HG03097 (cell line): ENCODE measurements around the gene ZKSCAN2.

Experiments
- ATAC-seq: cut with Tn5 transposase; IDR thresholded peaks from one replicate; pipeline ENCODE4 v1.9.1; 2021; ENCODE audit not compliant: unreplicated experiment, low FRiP score

Gene ZKSCAN2

DNA sequence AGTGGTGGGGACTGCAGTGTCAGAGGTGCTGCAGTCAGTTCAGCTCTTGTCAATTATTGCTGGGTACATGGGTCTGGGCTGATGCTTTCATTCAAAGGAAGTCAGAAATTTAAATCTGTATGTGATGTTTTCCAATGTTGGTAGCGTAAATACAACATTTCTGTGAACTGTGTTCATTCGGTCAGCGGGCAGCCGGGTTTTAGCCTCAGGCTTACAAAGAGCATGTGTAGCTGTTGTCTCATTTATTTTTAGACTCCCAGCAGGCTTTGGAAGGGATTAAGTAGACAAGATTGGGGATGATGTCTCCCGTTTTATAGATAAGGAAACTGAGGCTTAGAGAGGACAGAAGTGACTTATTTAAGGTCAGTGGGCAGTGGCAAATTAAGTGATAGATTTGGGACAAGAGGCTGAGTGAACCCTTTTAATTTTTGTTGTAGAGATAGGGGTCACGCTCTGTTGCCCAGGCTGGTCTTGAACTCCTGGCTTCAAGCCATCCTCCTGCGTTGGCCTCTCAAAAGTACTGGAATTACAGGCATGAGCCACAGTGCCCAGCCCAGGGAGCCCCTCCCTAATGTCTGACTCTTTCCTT lies 32.8 kb downstream of the ZKSCAN2 start:
- no peak for ATAC-seq

DNA sequence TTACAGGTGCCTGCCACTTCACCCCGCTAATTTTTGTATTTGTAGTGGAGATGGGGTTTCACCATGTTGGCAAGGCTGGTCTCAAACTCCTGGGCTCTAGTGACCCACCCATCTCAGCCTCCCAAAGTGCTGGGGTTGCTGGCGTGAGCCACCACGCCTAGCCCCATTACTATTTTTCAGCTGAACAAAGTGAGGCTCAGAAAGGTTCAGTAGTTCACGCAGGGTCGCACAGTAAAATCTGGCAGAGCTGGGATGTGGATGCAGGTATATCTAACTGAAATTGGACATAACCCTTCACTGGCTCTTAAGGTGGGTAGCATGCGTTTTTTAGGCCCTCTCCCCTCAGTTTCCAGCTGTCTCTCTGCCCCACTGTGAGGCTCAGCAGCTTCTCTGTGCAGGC lies 33.7 kb downstream of the ZKSCAN2 start:
- ATAC-seq, result no peak

DNA sequence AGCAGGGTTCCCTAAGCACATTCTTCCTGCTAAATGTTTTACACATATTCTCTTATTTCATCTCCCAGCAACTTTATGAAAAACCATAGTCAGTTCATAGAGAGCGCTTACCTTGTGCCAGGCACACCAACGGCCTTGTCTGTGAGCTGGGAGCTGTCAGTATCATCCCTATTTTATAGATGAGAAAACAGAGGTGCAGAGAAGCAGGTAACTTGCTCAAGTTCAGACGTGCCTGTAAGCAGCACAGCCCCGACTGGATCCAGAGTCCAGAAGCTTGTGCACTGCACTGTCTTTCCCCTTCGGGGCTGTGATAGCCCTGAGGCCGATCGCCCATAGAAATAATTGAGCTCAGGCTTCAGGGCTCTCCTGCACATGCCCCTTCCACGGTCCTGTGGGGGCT lies 34.7 kb downstream of the ZKSCAN2 start:
- ATAC-seq, result no peak

DNA sequence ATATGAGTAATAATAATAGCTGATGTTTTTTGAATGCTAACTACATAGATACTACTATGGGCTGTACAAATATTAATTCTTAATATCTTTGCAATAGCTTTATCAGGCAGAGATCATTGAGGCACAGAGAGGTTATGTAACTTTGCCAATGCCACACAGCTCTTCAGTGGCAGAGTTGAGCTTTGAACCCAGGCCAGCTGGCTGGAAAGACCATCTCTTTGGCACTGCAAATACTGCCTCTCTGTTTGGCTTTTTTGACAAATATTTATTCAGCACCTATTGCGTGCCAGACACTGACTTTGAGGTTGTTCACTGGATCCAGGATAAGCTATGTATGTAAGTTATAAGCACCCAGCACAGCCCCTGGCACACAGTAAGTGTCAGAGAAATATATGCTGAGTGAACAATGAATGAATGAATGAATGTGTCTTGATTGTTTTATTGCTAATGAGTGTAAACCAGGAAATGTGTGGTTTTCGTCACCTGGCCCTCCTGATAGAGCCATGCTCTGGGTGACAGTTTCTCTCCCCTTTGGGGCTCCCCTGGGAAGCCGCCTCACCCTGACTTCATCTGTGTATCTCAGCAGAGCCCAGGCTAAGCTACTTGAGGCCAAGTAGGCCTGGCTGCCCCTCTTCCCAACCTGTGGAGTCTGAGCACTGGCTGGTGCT lies 38.4 kb downstream of the ZKSCAN2 start:
- no peak for ATAC-seq

DNA sequence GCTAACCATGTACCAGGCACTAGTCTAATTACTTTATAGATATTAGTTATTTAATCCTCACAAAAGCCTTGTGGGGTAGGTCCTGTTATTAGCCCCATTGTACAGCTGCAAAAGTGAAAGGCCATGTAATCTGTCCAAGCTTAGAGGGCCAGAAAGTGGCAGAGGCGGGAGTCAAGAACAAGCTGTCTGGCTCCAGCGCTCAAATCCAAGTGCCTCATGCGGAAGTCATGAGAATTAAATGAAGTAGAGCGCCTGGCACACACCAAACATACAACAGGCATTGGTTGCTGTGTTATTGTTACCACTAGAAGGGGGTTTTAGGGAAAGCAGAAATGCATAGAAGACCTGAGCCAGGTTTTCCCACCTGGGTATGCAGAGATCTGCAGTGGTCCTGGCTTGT lies 39.7 kb downstream of the ZKSCAN2 start:
- ATAC-seq, result no peak

DNA sequence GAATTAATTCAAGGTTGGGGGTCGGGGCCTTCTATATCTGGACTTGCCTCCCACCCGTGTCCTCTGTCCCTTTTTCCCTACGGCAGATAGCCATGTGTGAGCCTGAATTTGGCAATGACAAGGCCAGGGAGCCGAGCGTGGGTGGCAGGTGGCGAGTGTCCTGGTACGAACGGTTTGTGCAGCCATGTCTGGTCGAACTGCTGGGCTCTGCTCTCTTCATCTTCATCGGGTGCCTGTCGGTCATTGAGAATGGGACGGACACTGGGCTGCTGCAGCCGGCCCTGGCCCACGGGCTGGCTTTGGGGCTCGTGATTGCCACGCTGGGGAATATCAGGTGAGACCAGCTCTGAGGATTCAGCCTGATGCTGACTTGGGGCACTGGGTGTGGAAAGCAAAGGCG lies 40.5 kb downstream of the ZKSCAN2 start:
- no peak for ATAC-seq

DNA sequence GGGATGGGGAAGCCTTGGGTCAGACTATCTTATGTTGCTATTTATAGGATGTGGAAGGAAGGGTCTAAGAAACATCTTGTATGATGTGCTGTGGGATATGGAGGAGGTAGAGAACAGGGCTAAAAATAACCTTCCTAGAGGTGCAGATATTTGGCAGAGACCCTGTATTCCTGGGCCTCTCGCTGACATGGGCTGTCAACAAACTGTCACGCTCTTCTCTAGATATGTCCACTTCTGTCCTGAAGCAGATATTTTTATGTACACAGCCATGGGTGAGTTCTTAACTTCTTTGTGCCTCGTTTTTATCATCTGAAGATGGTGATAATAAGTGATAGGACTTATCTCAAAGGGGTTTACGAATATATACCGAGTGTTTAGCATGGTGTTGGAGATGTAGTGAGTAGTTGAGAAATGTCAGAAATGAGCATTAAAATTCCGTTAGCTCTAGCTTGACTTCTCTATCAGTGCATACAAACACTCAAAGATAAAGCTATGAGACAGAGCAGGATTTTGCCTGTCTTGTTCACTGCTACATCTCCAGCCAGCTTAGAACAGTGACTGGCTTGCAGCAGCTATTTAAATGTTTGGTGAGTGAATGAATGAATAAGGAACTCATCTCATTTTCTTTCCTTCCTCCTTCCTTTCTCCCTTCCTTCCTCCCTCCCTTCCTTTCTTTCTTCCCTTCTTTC lies 43.8 kb downstream of the ZKSCAN2 start:
- ATAC-seq, result no peak

DNA sequence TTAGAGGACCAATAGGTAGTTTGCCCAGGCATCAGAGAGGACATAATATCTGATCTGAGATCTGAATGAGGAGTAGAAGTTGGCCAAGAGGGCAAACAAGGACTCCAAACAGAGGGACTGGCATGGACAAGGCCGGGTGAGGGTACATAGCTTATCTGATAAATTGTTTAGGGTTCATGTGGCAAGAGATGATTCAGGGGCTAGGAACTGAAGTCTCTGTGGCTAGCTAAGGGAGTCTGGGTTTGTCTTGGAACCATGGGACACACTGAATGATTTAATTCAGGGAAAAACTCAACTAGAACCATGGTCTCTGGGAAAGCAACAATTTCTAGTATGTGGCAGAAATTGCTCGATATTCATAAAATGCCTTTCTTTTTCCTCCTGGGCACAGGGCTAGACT lies 45.0 kb downstream of the ZKSCAN2 start:
- no peak for ATAC-seq

DNA sequence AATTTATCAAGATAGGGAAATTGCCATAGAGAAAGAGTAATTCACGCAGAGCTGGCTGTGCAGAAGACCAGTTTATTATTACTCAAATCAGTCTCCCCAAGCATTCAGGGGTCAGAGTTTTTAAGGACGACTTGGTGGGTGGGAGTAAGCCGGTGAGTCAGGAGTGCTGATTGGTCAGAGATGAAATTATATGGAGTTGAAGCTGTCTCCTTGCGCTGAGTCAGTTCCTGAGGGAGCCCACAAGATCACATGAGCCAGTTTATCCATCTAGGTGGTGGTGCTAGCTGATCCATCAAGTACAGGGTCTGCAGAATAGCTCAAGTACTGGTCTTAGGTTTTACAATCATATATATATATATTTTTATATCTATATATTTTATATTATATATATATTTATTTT lies 46.9 kb downstream of the ZKSCAN2 start:
- ATAC-seq, result no peak

DNA sequence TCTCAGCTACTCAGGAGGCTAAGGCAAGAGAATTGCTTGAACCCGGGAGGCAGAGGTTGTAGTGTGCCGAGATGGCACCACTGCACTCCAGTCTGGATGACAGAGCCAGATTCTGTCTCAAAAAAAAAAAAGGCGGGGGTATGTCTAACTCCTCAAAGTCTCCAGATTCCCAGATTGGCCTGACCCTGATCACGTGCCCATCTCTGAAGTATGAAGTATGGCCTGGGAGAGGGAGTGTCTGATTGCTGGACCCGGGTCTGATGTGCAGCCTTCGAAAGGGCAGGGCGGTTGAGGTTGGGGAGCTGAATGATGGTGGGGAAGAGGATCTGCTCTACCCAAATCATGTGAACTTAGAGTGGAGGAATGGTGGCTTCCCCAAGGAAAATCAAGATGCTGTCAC lies 58.2 kb downstream of the ZKSCAN2 start:
- ATAC-seq, result no peak

DNA sequence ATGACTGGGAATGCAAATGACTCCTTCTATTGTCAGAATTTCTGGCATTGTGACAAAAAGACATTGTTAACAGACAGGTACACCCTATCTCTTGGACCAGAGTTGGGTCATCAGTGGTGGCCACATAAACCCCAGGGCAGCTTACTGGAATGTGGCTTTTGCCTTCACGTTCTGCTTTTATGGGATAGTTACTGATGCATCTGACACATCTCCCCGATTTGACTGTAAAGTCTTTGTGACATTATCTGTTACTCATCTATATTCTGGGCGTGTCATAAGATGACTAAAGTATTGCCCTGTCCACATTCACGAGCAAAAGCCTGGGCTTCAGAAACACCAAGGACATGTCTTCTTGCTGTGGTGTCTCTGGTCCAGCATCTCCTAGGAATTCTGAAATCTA lies 59.6 kb downstream of the ZKSCAN2 start:
- no peak for ATAC-seq

DNA sequence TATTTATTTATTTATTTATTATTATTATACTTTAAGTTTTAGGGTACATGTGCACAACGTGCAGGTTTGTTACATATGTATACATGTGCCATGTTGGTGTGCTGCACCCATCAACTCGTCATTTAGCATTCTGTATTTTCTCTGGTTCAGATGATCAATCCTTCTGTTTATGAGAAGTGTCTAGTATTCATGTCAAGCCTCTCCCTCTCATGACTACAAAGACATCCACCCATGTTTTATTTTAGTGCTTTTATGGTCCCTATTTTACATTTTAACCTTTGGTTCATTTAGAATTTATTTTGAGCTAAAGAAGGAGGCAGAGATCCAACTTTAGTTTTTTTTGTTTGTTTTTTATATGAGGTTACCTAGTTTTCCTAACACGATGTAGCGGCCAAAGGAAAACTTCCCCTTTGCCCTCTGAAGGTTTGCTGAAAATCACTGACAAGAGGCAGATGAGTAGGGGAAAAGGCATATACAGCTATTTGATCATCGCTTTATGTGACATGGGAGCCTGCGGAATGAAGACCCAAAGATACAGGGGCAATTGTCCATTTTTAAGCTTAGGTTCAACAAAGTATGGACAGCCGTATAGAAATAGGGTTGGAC lies 63.3 kb downstream of the ZKSCAN2 start:
- no peak for ATAC-seq

DNA sequence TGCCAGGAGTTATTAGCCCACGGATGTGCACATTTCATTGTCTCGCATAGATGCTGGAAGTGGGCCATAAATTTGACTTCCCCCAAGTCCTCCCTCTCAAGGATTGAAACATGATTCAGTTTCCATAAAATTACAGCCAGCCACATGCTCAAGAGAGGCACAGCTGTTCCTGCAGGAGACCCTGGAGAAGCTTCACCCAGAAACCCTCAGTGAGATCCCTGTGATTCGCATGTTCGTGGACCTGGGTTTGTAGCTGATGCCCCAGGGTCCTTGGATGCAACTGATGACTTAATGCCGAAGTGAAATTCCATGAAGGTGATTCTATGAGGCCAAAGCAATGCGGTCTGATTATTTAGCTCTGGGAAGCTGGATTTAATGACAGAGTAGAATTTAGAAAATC lies 65.5 kb downstream of the ZKSCAN2 start:
- ATAC-seq, result no peak

DNA sequence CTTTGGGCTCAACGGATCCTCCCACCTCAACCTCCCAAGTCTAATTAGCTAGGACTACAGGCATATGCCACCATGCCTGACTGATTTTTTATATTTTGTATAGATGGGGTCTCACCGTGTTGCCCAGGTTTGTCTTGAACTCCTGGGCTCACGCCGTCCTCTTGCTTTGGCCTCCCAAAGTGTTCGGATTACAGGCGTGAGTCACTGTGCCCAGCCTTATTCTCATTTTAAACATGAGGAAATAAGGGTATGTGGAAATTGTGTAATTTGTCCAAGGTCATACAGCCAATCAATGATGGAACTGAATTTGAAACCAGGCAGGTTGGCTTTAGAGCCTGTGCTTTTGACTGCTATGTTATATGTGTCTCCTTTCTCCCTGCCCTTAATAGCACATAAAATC lies 68.3 kb downstream of the ZKSCAN2 start:
- ATAC-seq, result no peak

DNA sequence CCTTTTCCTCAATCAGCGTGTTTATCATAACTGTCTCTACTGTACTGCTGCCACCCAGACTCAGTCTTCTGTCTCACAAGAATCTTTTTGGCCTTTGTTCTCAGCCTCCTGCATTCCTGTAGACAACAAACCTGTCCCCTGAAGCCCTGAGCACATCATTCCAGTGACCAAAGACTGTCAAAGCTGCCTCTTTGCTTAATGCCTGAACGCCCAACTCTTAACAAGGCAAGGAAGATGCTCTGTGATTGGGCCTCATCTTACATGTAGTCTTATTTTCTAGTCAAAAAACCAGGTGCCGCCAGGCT lies 70.2 kb downstream of the ZKSCAN2 start:
- ATAC-seq, result no peak
